HG03521 (cell line): ENCODE results near the gene DNHD1.

ENCODE experiments used
- ATAC-seq: cut with Tn5 transposase; IDR thresholded peaks from one replicate; pipeline ENCODE4 v1.9.1; 2021; ENCODE audit warnings: mild to moderate bottlenecking, moderate library complexity; ENCODE audit not compliant: unreplicated experiment

Gene DNHD1

GRCh38 chr11:6608726-6609501, 111.8 kb downstream of the DNHD1 start:
- no peak for ATAC-seq

- no peak for ATAC-seq
Measured at GRCh38 chr11:6609502-6610015, 112.5 kb downstream of the DNHD1 start.

- ATAC-seq, result no peak
Measured at GRCh38 chr11:6610591-6610990, 113.5 kb downstream of the DNHD1 start.

- ATAC-seq, result no peak
Measured at GRCh38 chr11:6611092-6611962, 114.2 kb downstream of the DNHD1 start.

GRCh38 chr11:6611963-6612212, 114.8 kb downstream of the DNHD1 start:
- peak; percentile 14 for ATAC-seq

- peak; percentile 89 for ATAC-seq
Measured at GRCh38 chr11:6612213-6613041, 115.3 kb downstream of the DNHD1 start, which contains the start of gene TAF10. Gene TAF10, minus strand, starts transcription at chr11:6612216. Its CDS starts 27 bp downstream, at chr11:6612189.

- no peak for ATAC-seq
Measured at GRCh38 chr11:6613496-6613895, 116.4 kb downstream of the DNHD1 start.

- ATAC-seq, result no peak
Measured at GRCh38 chr11:6614446-6614845, 117.4 kb downstream of the DNHD1 start.

GRCh38 chr11:6615046-6615445, 118.0 kb downstream of the DNHD1 start:
- no peak for ATAC-seq

- ATAC-seq, result no peak
Measured at GRCh38 chr11:6615882-6616585, 119.0 kb downstream of the DNHD1 start.

GRCh38 chr11:6616596-6617250, 119.6 kb downstream of the DNHD1 start:
- ATAC-seq, result no peak

- no peak for ATAC-seq
Measured at GRCh38 chr11:6617315-6617781, 120.3 kb downstream of the DNHD1 start.

- ATAC-seq, result peak; percentile 22
Measured at GRCh38 chr11:6618117-6619003, 121.3 kb downstream of the DNHD1 start.

- peak; percentile 99 for ATAC-seq
Measured at GRCh38 chr11:6619004-6619745, 122.1 kb downstream of the DNHD1 start, which contains the start of gene TPP1. Gene TPP1, minus strand, starts transcription at chr11:6619422. Its CDS starts 22 bp downstream, at chr11:6619400.

GRCh38 chr11:6620636-6621035, 123.6 kb downstream of the DNHD1 start:
- no peak for ATAC-seq
